Stimulated activated CD8-positive, alpha-beta memory T cell treated with anti-CD3 and anti-CD28 coated beads, Interleukin-4, amount 100 ng/mL, for 4 hours (primary cell): ENCODE data around the gene GBX1.

Experiments used
- DNase-seq, 2 donors: peaks; one replicate each; pipeline ENCODE4 v3.0.0-alpha.2; 2020; ENCODE audit warnings: low read depth in 2 of 2, low spot score in 1 of 2

The GBX1 gene

GRCh38 chr7:151129117-151129959 is 38.2 kb downstream of the GBX1 start:
- DNase-seq: no peak

- no peak for DNase-seq
These were observed 38.8 kb downstream of the GBX1 start for GRCh38 chr7:151128716-151129115.

GRCh38 chr7:151128144-151128543 is 39.4 kb downstream of the GBX1 start:
- DNase-seq: no peak

DNA sequence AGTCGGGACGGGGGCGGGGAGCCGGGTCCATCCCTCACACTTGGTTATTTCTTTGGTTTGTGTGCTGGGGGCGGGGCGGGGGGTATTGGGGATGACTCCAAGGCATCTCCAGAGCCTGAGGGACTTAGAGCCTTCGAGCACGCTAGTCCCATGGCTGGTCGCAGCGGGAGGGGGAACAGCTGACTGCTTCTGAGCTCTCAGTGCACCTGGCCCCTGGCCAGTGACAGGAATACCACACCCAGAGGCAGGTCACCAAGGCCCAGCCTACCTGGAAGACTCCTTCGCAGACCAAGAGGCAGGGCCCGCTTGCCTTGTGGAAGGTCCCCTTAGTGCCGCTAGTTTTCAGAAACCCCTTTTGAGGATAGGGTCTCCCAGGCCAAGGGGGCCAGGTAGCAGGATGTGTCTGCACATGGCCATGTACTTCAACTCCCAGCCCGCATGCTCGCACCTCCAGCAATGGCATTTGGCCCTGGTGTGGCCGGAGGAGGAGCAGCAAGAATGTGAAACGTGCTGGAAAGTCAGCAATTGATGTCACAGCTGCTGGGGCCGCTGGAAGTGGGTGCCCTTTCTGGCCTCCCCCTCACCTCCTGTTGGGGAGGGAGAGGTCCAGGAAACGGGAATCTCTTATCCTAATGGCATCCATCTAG is 40.9 kb downstream of the GBX1 start:
- no peak for DNase-seq

DNA sequence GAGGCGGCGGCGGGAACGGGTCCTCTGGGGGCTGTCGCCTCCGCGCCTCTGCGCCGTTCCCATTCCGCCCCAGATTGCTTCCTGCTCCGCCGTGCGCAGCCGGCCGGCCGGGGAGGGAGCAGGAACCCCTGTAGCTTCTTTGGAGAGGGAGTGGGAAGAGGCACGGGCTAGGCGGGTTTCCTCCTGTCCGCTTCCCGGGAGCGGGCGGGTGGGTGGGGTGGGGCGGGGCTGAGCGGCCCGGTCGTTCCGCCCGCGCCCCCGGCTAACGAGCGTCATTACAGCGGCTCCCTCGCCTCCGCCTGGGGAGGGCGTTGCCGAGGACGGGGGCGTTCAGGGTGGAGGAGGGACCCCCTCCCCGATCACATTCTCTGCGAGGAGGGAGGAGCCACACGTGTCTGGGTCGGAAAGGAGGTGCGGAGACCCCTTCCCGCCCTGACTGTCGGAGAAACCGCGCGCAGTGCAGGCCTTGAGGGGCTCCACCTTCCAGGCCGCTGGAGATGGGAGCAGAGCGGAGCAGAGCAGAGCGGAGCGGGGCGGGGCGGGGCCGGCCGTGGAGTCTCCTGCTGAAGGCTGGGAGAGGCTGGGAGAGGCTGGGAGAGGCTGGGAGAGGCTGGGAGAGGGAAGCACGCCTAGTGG is 41.5 kb downstream of the GBX1 start:
- no peak for DNase-seq

- DNase-seq: no peak
These were observed 42.0 kb downstream of the GBX1 start for GRCh38 chr7:151125470-151125845.

- no peak for DNase-seq
These were observed 42.5 kb downstream of the GBX1 start for GRCh38 chr7:151124899-151125399.

GRCh38 chr7:151124481-151124880 is 43.0 kb downstream of the GBX1 start:
- DNase-seq: no peak

DNA sequence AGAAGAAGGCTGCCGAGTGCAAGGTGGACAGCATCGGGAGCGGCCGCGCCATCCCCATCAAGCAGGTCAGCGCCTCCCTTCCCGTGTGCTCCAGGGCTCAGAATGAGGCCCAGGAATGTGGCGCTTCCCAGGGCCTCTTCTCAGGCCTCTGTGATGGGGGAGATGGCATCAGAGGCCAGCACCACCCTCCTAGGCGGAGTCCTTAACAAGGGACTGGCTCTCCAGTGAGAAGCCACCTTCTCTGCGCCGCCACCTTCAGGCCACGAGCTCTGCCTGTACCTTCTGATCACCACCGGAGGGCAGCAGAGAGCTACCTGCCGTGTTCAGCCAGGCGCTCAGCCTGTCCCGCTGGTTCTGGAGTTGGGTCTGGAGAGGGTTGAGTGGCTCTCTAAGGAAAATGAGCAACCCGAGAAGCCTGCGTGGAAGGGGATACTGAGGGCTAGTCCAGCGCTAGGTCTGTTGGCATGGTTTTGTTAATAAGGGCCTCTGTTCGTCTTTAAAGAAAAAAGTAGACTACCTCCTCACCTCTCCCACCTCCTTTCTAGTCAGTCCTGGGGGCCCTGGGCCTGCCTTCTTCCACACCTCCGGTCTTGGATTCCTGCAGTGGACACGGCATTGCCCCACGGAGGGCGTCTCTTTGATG is 43.6 kb downstream of the GBX1 start:
- peak; percentile 47 to 78 for DNase-seq

DNA sequence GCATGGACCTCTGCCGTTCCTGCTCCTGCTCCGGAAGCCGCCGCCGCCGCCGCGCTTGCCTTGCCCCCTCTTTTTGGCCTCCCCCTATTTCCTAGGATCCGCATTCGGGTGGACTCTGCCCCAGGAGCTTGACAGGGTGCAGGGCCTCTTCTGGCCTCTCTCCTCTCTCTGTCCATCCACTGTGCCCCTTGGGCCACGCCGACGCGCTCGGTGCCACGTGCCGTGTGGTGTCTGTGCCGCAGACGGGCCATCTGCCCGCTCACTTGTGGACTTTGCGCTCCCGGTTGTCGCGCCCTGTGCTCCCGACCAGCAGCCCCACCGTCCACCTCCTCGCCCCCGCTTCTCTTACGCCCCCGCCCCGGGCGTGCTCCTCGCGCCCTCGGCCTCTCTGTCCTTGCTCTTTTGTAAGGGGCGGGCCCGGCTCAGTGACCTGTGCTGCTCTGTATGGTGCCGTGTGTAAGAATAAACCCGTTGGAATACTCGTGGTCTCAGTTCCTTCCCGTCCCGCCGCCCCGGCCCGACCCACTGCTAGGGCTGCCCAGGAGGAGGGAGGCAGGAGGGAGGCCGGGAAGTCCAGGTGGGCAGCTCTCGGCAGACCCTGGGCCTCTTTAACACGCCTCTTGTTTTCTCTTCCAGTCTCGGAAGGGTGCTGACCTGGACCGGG is 44.2 kb downstream of the GBX1 start:
- DNase-seq: no peak

DNA sequence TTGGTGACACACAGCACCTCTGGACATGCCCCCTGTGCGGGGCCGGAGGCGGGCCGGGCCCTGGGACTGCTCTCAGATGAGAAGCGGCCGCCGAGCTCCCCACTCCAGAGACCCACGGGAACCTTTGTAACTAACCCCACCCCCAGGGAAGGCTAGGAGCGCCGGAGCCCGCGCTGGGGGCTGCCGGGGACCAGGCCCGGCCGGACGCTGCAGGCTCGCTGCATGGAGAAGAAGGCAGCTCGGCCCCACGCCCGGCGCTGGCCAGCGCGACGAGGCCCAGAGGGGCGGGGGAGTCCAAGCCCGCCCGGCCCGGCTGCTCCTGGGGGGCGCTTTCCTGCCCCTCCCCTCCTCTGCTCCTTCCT is 44.7 kb downstream of the GBX1 start:
- no peak for DNase-seq

DNA sequence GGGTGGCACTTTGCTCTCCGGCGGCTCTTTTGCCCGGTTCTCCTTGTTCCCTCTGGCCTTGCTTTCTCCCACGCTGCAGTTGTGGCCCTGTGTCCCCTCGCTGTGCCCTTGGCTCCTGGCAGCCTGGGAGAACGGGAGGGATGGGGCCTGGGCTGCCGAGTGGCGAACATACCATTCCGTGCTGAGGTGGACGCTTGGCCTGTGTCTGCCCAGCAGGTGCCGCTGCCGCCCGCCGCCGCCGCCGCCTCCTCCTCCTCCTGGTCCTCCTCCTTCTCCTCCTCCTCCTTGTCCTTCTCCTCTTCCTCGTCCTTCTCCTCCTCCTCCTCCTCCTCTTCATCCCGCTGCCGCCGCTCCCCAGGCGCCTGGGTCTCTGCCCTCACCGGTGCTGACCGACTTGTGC is 45.2 kb downstream of the GBX1 start:
- DNase-seq: no peak

GRCh38 chr7:151121380-151122170 is 45.9 kb downstream of the GBX1 start:
- DNase-seq: no peak

GRCh38 chr7:151120896-151121295 is 46.6 kb downstream of the GBX1 start:
- no peak for DNase-seq

DNA sequence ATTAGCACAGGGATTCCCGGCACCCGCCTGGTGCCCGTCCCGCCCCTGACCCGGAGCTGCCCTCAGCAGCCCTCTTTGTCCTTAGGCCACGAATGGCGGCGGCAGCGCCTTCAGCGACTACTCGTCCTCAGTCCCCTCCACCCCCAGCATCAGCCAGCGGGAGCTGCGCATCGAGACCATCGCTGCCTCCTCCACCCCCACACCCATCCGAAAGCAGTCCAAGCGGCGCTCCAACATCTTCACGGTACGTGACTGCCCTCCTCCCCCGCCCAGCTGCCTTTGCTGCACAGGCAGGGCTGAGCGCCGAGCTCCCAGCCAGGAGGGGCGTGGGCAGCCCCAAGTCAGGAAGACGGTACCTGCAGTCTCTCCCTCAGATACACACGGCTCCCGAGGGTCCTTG is 47.6 kb downstream of the GBX1 start:
- DNase-seq: no peak

DNA sequence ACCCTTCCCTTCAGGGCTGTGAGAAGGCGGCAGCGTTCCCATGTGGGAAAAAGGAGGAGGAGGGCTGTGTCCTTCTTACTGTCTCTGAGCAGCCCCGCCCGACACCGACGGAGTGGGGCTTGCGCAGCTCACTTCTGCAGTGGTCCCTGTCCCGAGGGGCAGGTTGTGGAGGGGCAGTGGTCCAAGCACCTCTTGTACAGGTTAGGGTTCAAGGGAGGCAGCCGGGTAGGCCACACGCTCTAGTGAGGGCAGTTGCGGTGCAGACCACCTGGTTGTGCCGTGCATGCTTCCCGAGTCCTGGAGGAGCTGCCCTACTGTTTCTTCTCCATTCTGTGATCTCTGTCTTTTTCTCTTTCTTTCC is 48.5 kb downstream of the GBX1 start:
- no peak for DNase-seq

- DNase-seq: no peak
These were observed 49.1 kb downstream of the GBX1 start for GRCh38 chr7:151118108-151119054.

DNA sequence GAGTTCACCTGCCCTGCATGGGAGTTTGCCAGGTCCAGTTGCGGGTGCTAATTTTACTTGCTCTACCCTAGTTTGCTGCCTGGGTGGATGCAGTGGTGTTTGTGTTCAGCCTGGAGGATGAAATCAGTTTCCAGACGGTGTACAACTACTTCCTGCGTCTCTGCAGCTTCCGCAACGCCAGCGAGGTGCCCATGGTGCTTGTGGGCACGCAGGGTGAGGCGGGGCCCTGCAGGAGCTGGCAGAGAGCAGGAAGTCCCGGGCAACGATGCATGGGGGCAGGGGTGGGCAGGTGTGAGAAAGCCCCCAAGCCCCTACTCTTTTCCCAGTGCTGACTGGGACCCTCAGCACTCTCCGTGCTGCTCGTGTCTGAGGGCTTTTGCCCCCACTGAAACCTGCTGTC is 49.9 kb downstream of the GBX1 start:
- DNase-seq: no peak
